GM12878 (cell line): ENCODE data around the gene SLC9A3. TPM values are rescaled to one million over a fixed set of nuclear protein-coding genes. Genes with fewer than 3 reads are reported as not detected.

Experiments
- ATAC-seq: fragments of 200-7000 bp; cut with Tn5 transposase; 3 replicates; pipeline ENCODE4 v1.9.1; 2020; ENCODE audit warnings: mild to moderate bottlenecking, moderate library complexity
- BruUV-seq: library from RNA; stranded (reverse); fragments of 400-500 nt; replicated peaks from 2 replicates; lab custom pipeline; 2021; lab: Mats Ljungman, UMichigan
- CTCF ChIA-PET: fragments of 300-600 bp; sonication (Branson Sonifier 250); formaldehyde crosslinking; extraction: SDS; loops from one replicate; lab custom pipeline; 2021; ENCODE audit warnings: inconsistent platforms; lab: Yijun Ruan, JAX
- POLR2A ChIA-PET: fragments of 350-600 bp; formaldehyde crosslinking; extraction: SDS; loops from one replicate; lab custom pipeline; 2021; ENCODE audit warnings: inconsistent platforms; lab: Charles Lee
- RAD21 ChIA-PET: fragments of 300-600 bp; sonication (Branson Sonifier 250); formaldehyde crosslinking; loops from one replicate; lab custom pipeline; 2023; ENCODE audit warnings: antibody characterized with exemption; ENCODE audit not compliant: unreplicated experiment; lab: Charles Lee
- SMC1A ChIA-PET: fragments of 300-600 bp; sonication (Branson Sonifier 250); formaldehyde crosslinking; loops from one replicate; lab custom pipeline; 2023; ENCODE audit not compliant: unreplicated experiment, uncharacterized antibody; lab: Charles Lee
- DNase-seq: peaks from one replicate; pipeline ENCODE4 v3.0.0-alpha.2; 2011; ENCODE audit warnings: low read depth, low spot score
- FAIRE-seq: peaks from 3 replicates; lab custom pipeline; 2011; peaks lifted over from hg19 to GRCh38; lab: Jason Lieb, UNC
- H2AFZ ChIP-seq: 2 replicates; pipeline ENCODE4 v1.6.0; 2011; ENCODE audit warnings: low read depth, low read length, control low read depth; ENCODE audit not compliant: control insufficient read depth
- H3K27ac ChIP-seq: 2 replicates; pipeline ENCODE4 v1.5.1; 2011; ENCODE audit warnings: control low read depth; ENCODE audit not compliant: control insufficient read depth, insufficient read depth
- H3K27me3 ChIP-seq, 2 experiments: replicated peaks in 1 of 2; 2 replicates each; pipeline versions ENCODE4 v1.6.0 to v1.6.1; 2011; ENCODE audit warnings: low read length in 1 of 2; ENCODE audit not compliant: control insufficient read depth in 2 of 2, insufficient read depth in 2 of 2
- H3K36me3 ChIP-seq, 2 experiments: 2 replicates each; pipeline ENCODE4 v1.5.1; 2011; ENCODE audit warnings: low read length in 1 of 2; ENCODE audit not compliant: control insufficient read depth in 2 of 2, insufficient read depth in 2 of 2
- H3K4me1 ChIP-seq: 2 replicates; pipeline ENCODE4 v1.6.1; 2011; ENCODE audit warnings: mild to moderate bottlenecking, low read length, moderate library complexity, mixed read lengths; ENCODE audit not compliant: control insufficient read depth, insufficient read depth
- H3K4me2 ChIP-seq: 2 replicates; pipeline ENCODE4 v1.6.0; 2011; ENCODE audit warnings: control low read depth; ENCODE audit not compliant: control insufficient read depth, insufficient read depth
- H3K4me3 ChIP-seq: fragments of 200-600 bp; sonication (generic); 2 replicates; pipeline ENCODE4 v1.5.1; 2016
- H3K79me2 ChIP-seq: 2 replicates; pipeline ENCODE4 v1.6.0; 2011; ENCODE audit warnings: low read length; ENCODE audit not compliant: control insufficient read depth, insufficient read depth
- H3K9ac ChIP-seq: 2 replicates; pipeline ENCODE4 v1.8.0; 2011; ENCODE audit warnings: low read length, control low read depth, mixed read lengths; ENCODE audit not compliant: control insufficient read depth, insufficient read depth
- H3K9me3 ChIP-seq: replicated peaks from 3 replicates; pipeline ENCODE4 v1.5.1; 2011; ENCODE audit warnings: mild to moderate bottlenecking, low read length; ENCODE audit not compliant: control insufficient read depth, insufficient read depth
- H4K20me1 ChIP-seq: 2 replicates; pipeline ENCODE4 v1.6.0; 2011; ENCODE audit not compliant: control insufficient read depth, insufficient read depth
- ASH2L ChIP-seq: fragments of 300-600, 200-600 bp; sonication (generic); IDR thresholded peaks from 2 replicates; pipeline ENCODE4 v1.6.1; 2017; ENCODE audit warnings: low read depth, mild to moderate bottlenecking, borderline replicate concordance
- ATF7 ChIP-seq: fragments of 450-650 bp; IDR thresholded peaks from 2 replicates; pipeline ENCODE4 v1.6.1; 2016; ENCODE audit warnings: low read depth, mild to moderate bottlenecking
- BRCA1 ChIP-seq: IDR thresholded peaks from 2 replicates; pipeline ENCODE4 v1.6.1; 2011; ENCODE audit warnings: low read depth, low read length, improper control_type of control experiment
- EGR1 ChIP-seq, 2 experiments: IDR thresholded peaks; 1 replicate in 1 of 2; 2 replicates in 1 of 2; pipeline ENCODE4 v1.6.1; 2011 to 2012; ENCODE audit warnings: low read depth in 2 of 2, low read length in 2 of 2, borderline replicate concordance in 1 of 2, mild to moderate bottlenecking in 1 of 2, moderate library complexity in 1 of 2
- MEF2A ChIP-seq: IDR thresholded peaks from 2 replicates; pipeline ENCODE4 v1.6.1; 2011; ENCODE audit warnings: low read depth, mild to moderate bottlenecking, low read length, moderate library complexity; ENCODE audit not compliant: insufficient read depth
- NFXL1 ChIP-seq: fragments of 450-650 bp; IDR thresholded peaks from 2 replicates; pipeline ENCODE4 v1.6.1; 2017; ENCODE audit warnings: antibody characterized with exemption, mild to moderate bottlenecking, borderline replicate concordance
- RELA ChIP-seq: fragments of 450-650 bp; IDR thresholded peaks from 2 replicates; pipeline ENCODE4 v1.8.0; 2014; ENCODE audit warnings: borderline replicate concordance; ENCODE audit not compliant: partially characterized antibody
- USF1 ChIP-seq: IDR thresholded peaks from 2 replicates; pipeline ENCODE4 v1.6.1; 2011; ENCODE audit warnings: borderline replicate concordance, low read depth, mild to moderate bottlenecking, moderate library complexity, mixed read lengths, low read length; ENCODE audit not compliant: insufficient read depth; ENCODE audit errors: extremely low read length
- YY1 ChIP-seq: IDR thresholded peaks from 2 replicates; pipeline ENCODE4 v1.6.1; 2011; ENCODE audit warnings: low read depth, mild to moderate bottlenecking, low read length
- ZNF217 ChIP-seq: fragments of 450-650 bp; IDR thresholded peaks from 2 replicates; pipeline ENCODE4 v1.6.1; 2017; ENCODE audit warnings: antibody characterized with exemption, mild to moderate bottlenecking
- WGBS: methylation state at CpG from one replicate; pipeline ENCODE4 v1.1.6; 2016; ENCODE audit warnings: low lambda C conversion rate; ENCODE audit not compliant: insufficient replicate concordance, insufficient coverage; ENCODE audit errors: missing lambda C conversion rate; 5-methylcytosine and 5-hydroxymethylcytosine counted together
- in situ Hi-C: fragments of 300-500 bp; cut with MboI; formaldehyde crosslinking; loops from 9 replicates; pipeline ENCODE4 v1.14.3; 2018; ENCODE audit warnings: mixed read lengths
- intact Hi-C: fragments of 100-400 bp; cut with micrococcal nuclease; formaldehyde crosslinking; loops from one replicate; pipeline ENCODE4 v1.14.2; 2022; ENCODE audit not compliant: unreplicated experiment
- polyA plus RNA-seq, 11 experiments: library from polyadenylated mRNA; depleted of rRNA in 4 of 11; unstranded in 6 of 11; stranded (reverse) in 5 of 11; fragments of >200 nt; fragmentation: Nextera tagmentation in 4 of 11; fragmentation: Illumina TruSeq in 1 of 11; extraction: Ambion mirVana in 4 of 11; extraction: Trizol in 1 of 11; gene quantifications; 1 replicate in 1 of 11; 2 replicates in 10 of 11; pipeline versions ENCODE4 v1.2.1 to v1.2.3, GENCODE V29; 2011 to 2016; ENCODE audit warnings: inconsistent platforms in 2 of 11, missing spikeins in 2 of 11, low read depth in 1 of 11
- total RNA-seq, 4 experiments: library from RNA; depleted of rRNA in 3 of 4; stranded (reverse); fragments of >200 nt in 3 of 4; fragmentation: Illumina TruSeq in 1 of 4; extraction: Trizol in 1 of 4; gene quantifications; 2 replicates each; pipeline versions ENCODE4 v1.2.1 to v1.2.3, GENCODE V29; 2013 to 2021

Gene SLC9A3
- total and polyA plus RNA-seq, 10 of the 15 experiments (the other 5 are each of a cell fraction or from before 2014, with no cell fraction given) = 0.04 to 5.2 (median 2.3) TPM; not detected in 1

- DNase-seq (no peak), ATAC-seq (no peak), FAIRE-seq (no peak)
- Histone ChIP-seq H3K36me3 (no peaks in the 10 kb centered on the region), H2AFZ (no peak overlapping the region), H4K20me1 (no peaks in the 10 kb centered on the region), H3K27ac (no peak overlapping the region), H3K27me3 (no peaks in the 10 kb centered on the region; a peak in 1 of 4 replicates), H3K4me2 (no peak overlapping the region), H3K9me3 (no peaks in the 10 kb centered on the region), H3K4me1 (no peaks in the 10 kb centered on the region), H3K9ac (no peak overlapping the region), H3K79me2 (no peaks in the 10 kb centered on the region), H3K4me3 (no peak overlapping the region)
- no peak for TF ChIP-seq ASH2L
- no peak for TF ChIP-seq NFXL1
- no peak for TF ChIP-seq RELA
- TF ChIP-seq BRCA1 = no peak
- no peak for TF ChIP-seq ATF7
- no peak for TF ChIP-seq YY1
- no peak for TF ChIP-seq ZNF217
- no peak for TF ChIP-seq MEF2A
- no peak for TF ChIP-seq USF1
- TF ChIP-seq EGR1 (IDR thresholded peaks at IDR 0.05; ENCODE audit: borderline replicate concordance in 1 of 2, low read depth in 2 of 2, low read length in 2 of 2) = no peak
- intact Hi-C loops (no loop called here), in situ Hi-C loops (no loop called here)
- POLR2A ChIA-PET = no interaction called here
- SMC1A ChIA-PET = no interaction called here
- WGBS = 48% methylated on average over 6 of the region's 6 CpGs
- RAD21 ChIA-PET = no interaction called here
- no TSS peak for BruUV-seq
- CTCF ChIA-PET = no interaction called here
These were observed 27.2 kb upstream of the SLC9A3 start for GRCh38 chr5:551406-551805.
